ENCODE results near the gene CCR5. TPM values are rescaled to one million over a fixed set of nuclear protein-coding genes. Genes with fewer than 3 reads are reported as not detected.
"Not testable (repeated sequence)": the region's sequence is repeated elsewhere in the genome, so short reads cannot be mapped to it uniquely, and the experiment has no call there.

The CCR5 gene
- not detected in 2 replicates for total RNA-seq

GRCh38 chr3:46370839-46371518 lies at the start of gene CCR5:
Gene CCR5, plus strand, starts transcription at chr3:46370946. Its CDS starts 1,957 bp downstream, at chr3:46372903.
- DNase-seq (ENCODE audit: extremely low read depth, low read depth, low spot score): no peak

- DNase-seq (ENCODE audit: extremely low read depth, low read depth, low spot score): no peak
Observed at GRCh38 chr3:46321461-46322104, 49.2 kb upstream of the CCR5 start.

GRCh38 chr3:46324036-46324435 lies 46.7 kb upstream of the CCR5 start:
- DNase-seq (ENCODE audit: extremely low read depth, low read depth, low spot score): no peak

GRCh38 chr3:46325645-46326300 lies 45.0 kb upstream of the CCR5 start:
- DNase-seq (ENCODE audit: extremely low read depth, low read depth, low spot score): no peak

GRCh38 chr3:46330676-46331075 lies 40.1 kb upstream of the CCR5 start:
- DNase-seq (ENCODE audit: extremely low read depth, low read depth, low spot score): not testable (repeated sequence)

GRCh38 chr3:46334741-46335478 lies 35.8 kb upstream of the CCR5 start:
- DNase-seq (ENCODE audit: extremely low read depth, low read depth, low spot score): no peak

- no peak for DNase-seq (ENCODE audit: extremely low read depth, low read depth, low spot score)
Observed at GRCh38 chr3:46335541-46335940, 35.2 kb upstream of the CCR5 start.

GRCh38 chr3:46337911-46338310 lies 32.8 kb upstream of the CCR5 start:
- no peak for DNase-seq (ENCODE audit: extremely low read depth, low read depth, low spot score)

GRCh38 chr3:46338840-46339239 lies 31.9 kb upstream of the CCR5 start:
- no peak for DNase-seq (ENCODE audit: extremely low read depth, low read depth, low spot score)

- DNase-seq (ENCODE audit: extremely low read depth, low read depth, low spot score): no peak
Observed at GRCh38 chr3:46344476-46344875, 26.3 kb upstream of the CCR5 start.

- no peak for DNase-seq (ENCODE audit: extremely low read depth, low read depth, low spot score)
Observed at GRCh38 chr3:46348823-46349482, 21.8 kb upstream of the CCR5 start.

- no peak for DNase-seq (ENCODE audit: extremely low read depth, low read depth, low spot score)
Observed at GRCh38 chr3:46349484-46350261, 21.1 kb upstream of the CCR5 start.

GRCh38 chr3:46350262-46350565 lies 20.5 kb upstream of the CCR5 start:
- no peak for DNase-seq (ENCODE audit: extremely low read depth, low read depth, low spot score)

GRCh38 chr3:46351646-46352045 lies 19.1 kb upstream of the CCR5 start:
- no peak for DNase-seq (ENCODE audit: extremely low read depth, low read depth, low spot score)

GRCh38 chr3:46353090-46353489 lies 17.7 kb upstream of the CCR5 start:
- no peak for DNase-seq (ENCODE audit: extremely low read depth, low read depth, low spot score)

GRCh38 chr3:46353647-46354410 lies 16.9 kb upstream of the CCR5 start, which contains the start of gene CCR2:
Gene CCR2, plus strand, starts transcription at chr3:46354111. Its CDS starts 3,417 bp downstream, at chr3:46357528.
- no peak for DNase-seq (ENCODE audit: extremely low read depth, low read depth, low spot score)

- no peak for DNase-seq (ENCODE audit: extremely low read depth, low read depth, low spot score)
Observed at GRCh38 chr3:46354478-46354877, 16.3 kb upstream of the CCR5 start.

- DNase-seq (ENCODE audit: extremely low read depth, low read depth, low spot score): no peak
Observed at GRCh38 chr3:46354984-46355383, 15.8 kb upstream of the CCR5 start.

GRCh38 chr3:46356276-46356675 lies 14.5 kb upstream of the CCR5 start:
- DNase-seq (ENCODE audit: extremely low read depth, low read depth, low spot score): no peak
